ENCODE measurements around the gene CPEB1.
"Not testable (repeated sequence)": the region's sequence is repeated elsewhere in the genome, so short reads cannot be mapped to it uniquely, and the experiment has no call there.

The CPEB1 gene

DNA sequence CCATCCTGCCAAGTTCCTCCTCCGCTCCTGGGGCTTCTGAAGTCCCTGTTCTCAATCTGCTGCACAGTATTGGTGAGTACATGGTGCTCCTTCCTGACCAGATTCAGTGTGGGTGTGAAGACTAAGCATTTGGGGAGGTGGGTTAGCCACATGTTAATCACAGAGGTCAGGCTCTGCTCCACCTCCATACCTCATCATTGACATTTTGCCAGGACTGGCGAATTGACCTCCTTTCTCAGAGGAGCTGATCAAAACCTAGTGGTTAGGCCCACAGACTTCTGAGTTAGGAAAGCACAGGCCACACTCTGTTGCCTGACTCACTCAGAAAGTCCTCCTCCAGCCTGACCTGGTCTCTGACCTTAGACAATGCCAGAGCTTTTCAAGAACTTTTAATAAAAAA, 98.5 kb downstream of the CPEB1 start:
- no peak for DNase-seq (ENCODE audit: low read depth in 2 of 2, low spot score in 1 of 2)

DNA sequence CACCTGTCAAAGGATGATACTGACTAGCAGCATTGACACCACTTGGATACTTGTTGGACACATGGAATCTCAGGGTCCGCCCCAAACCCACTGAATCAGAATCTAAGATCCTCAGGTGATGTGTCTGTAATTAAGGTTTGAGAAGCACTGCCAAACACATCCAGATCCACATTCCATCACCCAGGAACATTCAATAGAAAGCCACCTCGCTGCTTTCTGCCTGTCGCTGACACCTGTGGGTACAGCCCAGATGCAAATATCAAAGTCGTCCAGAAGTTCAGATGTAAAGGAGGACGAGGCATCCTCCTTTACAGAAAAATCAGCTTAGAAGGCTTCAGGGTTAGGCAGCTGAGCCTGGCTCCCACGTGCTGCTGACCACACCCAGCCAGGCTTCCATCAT, 101.7 kb downstream of the CPEB1 start:
- no peak for DNase-seq (ENCODE audit: low read depth in 2 of 2, low spot score in 1 of 2)

DNA sequence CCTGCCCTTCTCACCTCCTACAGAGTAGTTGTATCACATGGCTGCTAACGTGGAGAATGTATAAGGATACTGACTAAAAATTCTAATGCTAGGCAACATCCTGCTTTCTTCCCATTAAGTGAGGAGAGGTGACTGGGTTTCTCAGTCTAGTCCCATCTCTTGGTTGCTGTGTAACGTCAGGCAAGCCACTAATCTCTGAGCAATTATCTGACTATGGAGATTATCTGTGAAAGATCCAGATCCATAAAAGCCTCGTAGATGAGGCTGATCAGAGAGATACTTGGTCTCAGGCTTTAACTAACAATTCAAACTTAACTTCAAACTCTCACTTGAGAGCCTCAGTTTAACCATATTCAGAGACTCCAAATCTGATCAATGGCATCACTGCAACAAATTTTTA, 102.2 kb downstream of the CPEB1 start:
- DNase-seq (ENCODE audit: low read depth in 2 of 2, low spot score in 1 of 2), result no peak

DNA sequence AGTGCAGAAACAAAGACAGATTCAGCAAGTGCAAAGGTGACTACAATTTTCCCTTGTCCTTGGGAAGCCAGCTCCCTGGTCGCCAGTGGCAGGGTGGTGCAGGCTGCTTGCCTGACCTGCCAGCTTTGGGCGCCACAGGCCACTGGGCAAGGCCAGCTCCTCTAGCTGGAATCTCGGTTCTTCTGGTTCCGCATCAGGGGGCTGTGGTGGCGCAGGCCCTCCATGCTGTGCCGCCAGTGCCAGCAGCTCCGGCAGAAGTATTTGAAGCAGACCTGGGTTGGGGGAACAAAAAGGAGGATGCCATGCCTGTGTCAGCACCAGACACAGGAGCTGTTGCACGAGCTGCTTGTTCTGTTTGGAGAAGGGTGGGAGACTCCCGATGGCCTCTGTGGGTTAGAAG, 102.7 kb downstream of the CPEB1 start:
- no peak for DNase-seq (ENCODE audit: low read depth in 2 of 2, low spot score in 1 of 2)

DNA sequence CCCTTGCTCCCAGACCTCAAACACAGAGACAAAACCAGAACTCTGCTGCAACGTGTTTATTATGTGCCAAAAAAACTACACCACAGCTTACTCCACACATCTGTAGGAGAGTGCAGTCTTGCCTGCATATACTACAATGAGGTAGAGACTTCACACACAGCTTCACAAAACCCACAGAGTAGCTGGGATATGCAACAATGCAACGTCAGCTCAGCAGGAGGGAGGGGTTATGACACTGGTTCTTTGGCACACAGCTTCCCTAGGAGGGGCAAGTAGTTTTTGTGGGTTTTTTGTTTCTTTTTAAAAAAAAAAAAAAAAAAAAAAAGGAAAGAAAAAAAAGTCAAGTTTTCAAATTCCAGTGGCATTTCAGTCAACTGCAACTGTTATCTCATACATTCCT, 104.0 kb downstream of the CPEB1 start:
- no peak for DNase-seq (ENCODE audit: low read depth in 2 of 2, low spot score in 1 of 2)

DNA sequence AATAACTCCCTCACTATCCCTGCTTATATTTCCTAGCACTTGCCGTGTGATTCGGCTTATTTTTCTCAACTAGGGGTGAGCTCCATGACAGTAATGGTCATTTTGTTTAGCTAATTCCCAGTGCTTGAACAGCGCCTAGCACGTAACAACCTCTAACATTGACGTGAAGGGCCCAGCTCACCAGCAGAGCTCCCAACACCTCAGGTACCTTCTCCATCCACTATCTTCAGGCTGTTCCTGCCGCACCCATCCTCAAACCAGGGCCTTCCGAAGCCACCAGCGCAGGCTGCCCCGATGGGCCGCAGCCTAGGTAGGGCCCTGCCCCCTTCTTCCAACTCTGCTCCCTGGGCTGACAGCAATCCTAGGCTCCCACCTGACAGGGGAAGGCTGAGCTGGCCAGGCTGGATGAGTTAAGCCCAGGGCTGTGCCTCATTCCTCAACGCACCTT, 106.2 kb downstream of the CPEB1 start:
- DNase-seq (ENCODE audit: low read depth in 2 of 2, low spot score in 1 of 2), result no peak

DNA sequence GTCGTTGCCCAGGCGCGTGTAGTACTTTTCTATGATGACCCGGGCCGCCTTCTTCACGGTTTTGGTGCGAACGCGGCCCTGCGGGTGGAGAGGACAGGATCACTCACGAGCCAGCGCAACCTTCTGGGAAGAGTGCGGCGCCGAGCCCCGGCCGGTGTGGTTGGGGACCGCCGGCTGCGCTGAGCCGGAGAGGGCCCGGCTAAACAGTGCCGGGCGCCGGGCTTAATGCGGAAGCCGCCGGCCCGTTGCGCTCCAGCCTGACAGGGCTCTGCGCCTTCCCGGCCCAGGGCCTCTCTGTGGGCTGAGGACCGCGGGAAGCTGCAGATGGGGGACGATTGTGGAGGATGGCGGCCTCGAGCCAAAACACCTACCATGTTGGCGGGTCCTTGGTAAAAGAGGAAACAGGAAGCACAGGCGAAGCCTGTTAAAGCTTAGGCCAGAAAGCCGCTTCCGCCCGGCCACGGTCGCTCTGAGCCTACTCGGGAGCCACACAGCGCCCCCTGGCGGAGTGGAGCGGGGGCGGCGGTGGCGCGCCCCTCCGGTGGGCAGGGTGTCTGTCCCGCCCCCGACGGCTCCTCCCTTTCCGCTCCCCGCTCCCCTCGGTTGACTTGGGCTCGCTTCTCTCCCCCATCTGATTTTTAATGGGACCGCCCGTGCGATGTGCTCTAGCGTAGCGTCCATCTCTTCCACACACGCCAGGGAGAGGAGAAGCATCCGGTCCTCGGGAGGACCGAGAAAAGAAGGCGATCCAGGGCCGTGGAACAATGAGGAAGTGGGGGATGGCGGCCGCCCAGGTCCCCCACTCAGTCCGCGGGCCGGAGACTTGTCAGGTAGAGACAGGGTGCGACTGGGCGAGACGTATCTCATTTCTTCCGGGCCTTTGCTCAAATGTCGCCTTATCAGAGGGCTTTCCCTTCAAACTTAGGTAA, 106.8 kb downstream of the CPEB1 start, which contains the start of gene RPS17:
Gene RPS17, minus strand, starts transcription at position 403 of the 929 bp plus-strand sequence. Its CDS starts 29 bp downstream, at position 374.
- DNase-seq (ENCODE audit: low read depth in 2 of 2, low spot score in 1 of 2), result peak; percentile 93 to 98

DNA sequence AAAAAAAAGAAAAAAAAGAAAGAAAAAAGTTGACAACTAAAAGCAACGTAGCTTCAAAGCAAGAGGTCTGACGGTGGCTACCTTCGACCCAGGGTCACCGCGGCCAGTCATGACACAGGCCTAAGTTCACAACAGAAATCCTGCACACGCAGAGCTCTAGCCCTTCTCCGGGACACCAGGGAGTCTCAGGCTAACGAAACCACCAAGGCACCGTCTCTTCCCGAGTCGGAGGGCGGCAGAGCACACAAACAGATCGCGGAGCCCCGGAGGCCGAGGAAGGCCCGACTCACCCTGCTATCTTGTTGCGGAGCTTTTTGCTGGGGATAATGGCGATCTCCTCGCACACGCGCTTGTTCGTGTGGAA, 107.5 kb downstream of the CPEB1 start:
- DNase-seq (ENCODE audit: low read depth in 2 of 2, low spot score in 1 of 2), result no peak

DNA sequence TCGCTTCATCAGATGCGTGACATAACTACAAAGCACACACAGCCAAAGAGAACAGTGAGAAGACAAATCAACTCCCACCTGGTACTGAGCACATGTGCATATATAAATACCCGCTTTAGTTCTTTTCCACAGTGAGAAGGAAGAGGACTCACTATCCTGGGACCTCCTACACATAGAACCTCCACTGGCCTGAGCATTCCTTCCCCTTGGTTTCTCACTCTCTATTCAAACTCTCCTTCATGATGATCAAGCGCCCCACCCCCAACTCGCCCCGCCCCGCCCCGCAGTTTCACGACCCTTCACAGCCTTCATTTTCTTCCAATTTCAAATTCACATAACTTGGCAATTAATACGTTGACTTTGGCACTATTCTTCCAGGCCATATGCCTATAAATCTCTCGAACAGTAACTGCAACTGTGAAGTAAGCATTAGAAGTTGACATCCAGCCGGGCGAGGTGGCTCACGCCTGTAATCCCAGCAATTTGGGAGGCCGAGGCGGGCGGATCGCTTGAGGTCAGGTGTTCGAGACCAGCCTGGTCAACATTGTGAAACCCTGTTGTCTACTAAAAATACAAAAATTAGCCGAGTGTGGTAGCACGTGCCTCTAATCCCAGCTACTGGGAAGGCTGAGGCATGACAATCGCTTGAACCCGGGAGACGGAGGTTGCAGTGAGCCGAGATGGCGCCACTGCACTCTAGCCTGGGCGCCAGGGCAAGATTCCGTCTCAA, 108.0 kb downstream of the CPEB1 start:
- DNase-seq (ENCODE audit: low read depth in 2 of 2, low spot score in 1 of 2), result no peak

DNA sequence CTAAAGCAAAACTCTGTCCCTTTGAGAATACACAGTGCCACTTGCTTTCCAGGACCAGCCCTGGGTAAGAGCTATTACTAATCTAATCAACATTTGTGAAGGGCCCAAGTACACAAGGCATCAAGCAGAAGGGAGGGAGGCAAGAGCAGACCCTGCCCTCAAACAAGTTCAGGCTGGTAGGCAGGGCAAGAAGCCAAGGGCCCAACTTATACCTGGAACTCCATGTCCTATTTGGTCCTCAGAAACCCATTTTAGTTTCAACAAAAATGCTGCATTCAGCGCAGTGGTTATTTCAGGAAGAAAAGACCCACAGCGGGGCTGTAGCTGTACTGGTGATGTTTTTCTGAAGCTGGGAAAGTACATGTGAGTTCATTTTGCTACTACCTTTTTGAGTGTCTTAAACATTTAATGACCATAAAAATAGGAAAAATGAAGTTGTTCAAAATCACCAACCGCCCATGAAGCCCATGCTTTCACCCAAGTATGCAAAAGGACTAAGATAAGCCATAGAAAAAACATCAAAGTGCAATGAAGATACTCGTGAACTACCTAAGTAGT, 109.7 kb downstream of the CPEB1 start:
- DNase-seq (ENCODE audit: low read depth in 2 of 2, low spot score in 1 of 2), result no peak

DNA sequence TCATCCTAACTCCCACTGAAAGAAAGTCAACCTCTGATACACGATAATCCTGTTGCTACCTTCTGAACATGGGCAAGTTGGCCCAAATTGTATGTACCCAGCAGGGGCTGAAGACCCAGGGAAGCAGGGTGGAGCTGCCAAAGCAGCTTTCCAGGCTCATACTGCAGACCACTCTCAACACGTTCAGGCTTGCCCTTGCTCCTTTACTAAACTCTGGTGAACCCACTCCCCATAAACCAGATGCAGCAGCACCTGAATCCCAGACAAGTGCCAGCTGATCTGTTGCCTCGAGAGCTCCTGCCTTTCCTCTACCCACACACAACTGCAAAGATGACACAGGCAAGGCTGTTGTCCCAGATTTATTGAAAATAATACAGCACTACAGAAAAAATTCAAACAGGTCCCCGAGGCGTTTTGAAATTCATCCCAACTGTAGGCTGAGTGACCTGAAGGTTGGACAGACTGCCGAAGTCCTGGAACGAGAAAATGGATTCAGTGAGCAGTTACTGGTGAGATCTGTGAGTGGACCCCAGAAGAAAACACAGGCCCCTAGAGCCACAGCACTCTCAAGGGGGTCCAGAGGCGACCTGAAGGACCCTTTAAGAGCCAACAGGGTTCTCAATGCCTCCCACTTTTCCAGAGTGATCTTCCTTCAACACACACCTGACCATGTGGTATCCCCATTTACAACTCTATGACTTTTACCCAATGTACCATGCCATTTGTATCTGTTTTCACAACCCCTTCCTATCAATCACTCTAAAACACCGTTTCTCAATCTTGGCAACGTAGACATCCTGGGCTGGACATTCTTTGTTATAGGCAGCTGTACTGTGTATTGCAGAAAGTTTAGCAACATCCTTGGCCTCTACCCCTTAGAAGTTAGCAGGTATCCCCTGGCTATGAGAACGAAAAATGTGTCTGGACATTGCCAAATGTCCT, 110.5 kb downstream of the CPEB1 start:
- no peak for DNase-seq (ENCODE audit: low read depth in 2 of 2, low spot score in 1 of 2)

DNA sequence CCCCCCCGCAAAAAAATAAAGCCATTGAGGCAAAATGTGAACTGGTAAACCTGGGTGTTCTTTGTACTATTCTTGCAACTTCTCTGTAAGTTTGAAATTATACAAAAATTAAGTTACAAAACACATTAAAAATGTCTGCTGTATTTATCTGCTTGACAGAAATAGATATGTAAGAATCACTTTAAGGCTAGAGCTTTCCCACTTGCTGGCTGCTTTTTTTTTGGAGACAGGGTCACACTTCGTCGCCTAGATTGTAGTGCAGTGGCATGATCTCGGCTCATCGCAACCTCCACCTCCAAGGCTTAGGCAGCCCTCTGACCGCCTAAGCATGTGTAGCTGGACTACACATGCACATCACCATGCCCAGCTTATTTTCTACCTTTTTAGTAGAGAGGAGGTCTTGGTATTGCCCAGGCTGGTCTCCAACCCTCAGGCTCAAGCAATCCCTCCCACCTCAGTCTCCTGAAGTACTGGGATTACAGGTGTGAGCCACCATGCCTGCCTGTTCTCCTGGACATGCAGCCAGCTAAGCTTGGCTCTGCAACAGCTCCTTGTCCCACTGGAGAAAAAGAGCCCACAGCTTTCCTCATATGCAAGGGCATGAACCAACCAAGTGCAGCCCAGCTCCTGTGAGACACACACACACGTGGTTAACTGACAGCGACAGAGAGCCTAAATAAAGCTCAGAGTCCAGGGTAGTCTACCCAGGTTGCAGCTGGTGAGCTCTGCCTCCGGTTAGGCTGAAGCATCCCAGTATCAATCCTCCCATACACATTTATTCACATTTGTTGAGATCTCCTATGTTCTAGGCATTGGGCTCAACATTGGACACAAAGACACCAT, 111.4 kb downstream of the CPEB1 start:
- no peak for DNase-seq (ENCODE audit: low read depth in 2 of 2, low spot score in 1 of 2)

DNA sequence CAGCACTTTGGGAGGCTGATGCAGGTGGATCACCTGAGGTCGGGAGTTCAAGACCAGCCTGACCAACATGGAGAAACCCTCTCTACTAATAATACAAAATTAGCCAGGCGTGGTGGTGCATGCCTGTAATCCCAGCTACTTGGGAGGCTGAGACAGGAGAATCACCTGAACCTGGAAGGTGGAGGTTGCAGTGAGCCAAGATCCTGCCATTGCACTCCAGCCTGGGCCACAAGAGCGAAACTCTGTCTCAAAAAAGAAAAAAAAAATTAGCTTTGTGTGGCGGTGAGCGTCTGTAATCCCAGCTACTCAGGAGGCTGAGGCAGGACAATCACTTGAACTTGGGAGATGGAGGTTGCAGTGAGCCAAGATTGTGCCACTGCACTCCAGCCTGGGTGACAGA, 112.0 kb downstream of the CPEB1 start:
- DNase-seq (ENCODE audit: low read depth in 2 of 2, low spot score in 1 of 2), result not testable (repeated sequence)

DNA sequence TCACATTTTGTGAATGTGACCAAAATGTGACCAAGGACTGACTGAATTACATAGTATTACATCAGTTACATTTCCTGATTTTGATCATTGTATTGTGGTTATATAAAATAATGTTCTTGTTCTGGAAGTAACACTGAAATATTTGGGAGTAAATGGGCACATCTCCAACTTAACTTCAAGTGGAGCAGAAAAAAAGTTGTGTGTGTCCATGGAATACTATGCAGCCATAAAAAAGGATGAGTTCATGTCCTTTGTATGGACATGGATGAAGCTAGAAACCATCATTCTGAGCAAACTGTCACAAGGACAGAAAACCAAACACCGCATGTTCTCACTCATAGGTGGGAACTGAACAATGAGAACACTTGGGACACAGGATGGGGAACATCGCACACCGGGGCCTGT, 112.7 kb downstream of the CPEB1 start:
- not testable (repeated sequence) for DNase-seq (ENCODE audit: low read depth in 2 of 2, low spot score in 1 of 2)

DNA sequence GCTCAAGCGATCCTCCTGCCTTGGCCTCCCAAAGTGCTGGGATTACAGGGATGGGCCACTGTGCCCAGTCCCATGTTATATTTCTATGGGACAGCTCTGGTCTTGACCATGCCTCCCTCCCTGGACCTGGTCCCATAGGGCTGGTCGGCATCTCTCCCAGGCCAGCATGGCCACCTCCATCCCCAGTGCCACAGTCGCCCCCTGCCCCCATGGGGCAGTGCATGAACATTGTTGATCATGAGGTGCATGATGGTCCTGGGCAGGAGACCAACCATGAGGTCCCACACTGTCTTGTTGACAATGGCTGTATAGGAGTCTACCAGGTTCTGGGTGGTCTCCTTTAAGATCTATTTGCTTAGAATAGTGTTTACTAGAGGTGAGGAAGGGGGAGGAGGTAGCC, 113.4 kb downstream of the CPEB1 start:
- DNase-seq (ENCODE audit: low read depth in 2 of 2, low spot score in 1 of 2), result no peak

DNA sequence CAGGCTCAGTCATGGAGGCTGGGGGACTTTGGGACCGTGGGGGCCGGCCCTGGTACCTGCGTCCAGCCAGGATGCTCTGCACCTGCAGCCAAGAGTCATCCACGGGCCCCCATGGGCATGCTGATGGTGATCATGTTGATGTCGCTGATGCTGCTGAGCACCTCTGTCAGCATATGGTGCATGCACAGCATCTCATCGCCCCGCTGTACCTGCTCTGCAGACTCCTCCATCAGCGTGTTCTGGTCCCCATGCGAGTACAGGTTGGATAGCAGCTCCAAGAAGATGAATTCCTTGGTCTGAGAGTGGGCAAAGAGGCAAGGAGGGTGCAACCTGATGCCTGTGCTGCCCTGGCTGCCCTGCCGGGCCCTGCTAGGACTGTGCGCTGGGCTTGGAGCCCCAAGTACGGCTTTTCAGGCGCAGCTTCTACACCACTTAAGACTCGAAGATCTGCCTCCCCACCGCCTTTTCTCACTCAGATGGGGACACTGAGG, 114.1 kb downstream of the CPEB1 start:
- no peak for DNase-seq (ENCODE audit: low read depth in 2 of 2, low spot score in 1 of 2)

DNA sequence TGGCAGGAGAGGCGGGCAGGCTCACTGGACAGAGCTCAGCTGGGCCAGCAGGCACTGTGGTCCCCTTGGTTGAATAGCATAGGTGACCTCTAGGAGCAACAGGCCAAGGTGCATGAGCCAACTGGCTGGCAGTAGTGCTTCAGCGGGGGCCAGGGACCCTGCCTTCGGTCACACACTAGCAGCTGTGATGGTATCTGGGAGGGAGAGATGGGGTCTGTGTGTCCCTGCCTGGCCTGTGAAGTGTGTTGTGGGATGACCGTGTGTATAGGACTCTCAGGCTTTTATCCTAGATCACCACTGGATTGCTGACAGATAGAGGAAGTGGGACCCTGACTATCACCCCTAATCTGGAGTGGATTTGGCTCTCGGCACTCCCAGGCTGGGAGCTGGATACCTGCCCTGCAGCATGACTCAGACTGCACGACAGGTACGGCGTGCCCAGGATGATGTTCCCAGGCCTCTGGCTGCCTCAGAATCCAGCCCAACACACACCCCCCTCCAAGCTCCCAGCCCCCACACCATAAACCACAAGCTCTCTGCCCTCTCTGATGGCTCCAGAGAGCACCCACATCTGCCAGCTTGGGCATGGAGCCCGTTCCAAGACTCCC, 114.7 kb downstream of the CPEB1 start:
- no peak for DNase-seq (ENCODE audit: low read depth in 2 of 2, low spot score in 1 of 2)

DNA sequence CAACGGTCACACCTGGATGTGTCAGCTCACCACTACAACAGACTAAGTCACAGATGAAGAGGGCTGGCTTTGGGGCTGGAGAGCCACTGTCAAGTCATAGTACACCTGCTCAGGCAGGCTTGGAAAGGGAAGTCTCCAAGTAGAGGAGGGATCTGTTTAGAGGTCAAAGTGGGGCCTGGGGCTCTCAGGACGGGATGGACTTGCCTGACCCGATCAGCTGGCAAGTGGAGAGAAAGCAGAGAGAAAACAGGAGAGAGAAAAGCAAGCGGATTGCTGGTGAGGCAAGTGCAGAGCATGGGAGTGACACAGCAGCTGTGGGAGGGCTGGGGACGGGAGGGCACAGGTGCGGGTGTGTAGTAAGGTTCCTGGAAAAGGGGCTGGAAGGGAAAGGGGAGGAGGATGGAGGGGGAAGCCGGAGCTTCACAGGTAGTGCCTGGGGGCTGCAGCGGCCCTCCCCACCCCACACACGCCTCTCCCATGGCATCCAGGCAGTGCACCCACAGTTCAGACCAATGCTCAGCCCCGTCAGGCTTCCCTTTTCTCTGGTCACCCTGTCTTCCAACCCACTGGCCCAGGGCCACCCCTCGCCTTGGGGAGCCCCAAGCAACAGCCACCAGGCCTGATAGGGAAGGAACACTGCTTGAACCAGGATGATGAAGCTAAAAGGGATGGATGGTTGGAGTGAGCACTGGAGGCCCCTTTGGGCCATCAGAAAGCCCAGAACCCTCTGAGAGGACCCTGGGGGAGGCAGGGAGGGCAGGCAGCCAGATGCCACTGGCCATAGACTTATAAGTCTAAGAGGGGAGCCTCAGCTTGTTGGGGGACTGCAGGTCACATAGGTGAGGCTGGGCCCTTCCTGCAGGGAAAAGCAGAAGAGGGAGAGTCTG, 115.4 kb downstream of the CPEB1 start:
- no peak for DNase-seq (ENCODE audit: low read depth in 2 of 2, low spot score in 1 of 2)
